ENCODE measurements around the gene OR2A14. TPM values are rescaled to one million over a fixed set of nuclear protein-coding genes. Genes with fewer than 3 reads are reported as not detected.

Gene OR2A14
- total and polyA plus RNA-seq, 2 donors (not counting 1 experiment from before 2014, with no cell fraction given): not detected

DNA sequence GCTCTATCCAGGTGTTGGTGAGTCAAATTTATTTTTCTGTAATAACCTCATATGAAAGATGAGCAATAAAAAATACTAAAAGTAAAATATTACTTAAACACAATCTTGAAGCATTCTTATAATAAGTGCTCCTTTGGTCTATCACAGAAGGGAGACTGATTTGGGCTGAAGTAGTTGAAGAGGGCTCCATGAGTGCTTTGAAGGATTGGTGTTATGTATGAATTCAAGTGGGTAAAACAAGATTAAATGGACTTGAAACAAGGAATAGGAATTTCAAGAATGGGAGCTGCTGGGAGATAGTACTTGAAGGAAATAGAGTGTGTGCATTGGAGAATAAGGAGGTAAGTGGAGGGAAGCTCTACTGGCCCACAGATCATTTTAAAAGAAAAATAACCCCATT, 20.9 kb upstream of the OR2A14 start:
- H3K27ac Mint-ChIP-seq: no peak overlapping the region
- no peak overlapping the region for H3K4me2 ChIP-seq (replicated peaks; ENCODE audit: low read depth, low read length, poor library complexity, severe bottlenecking)
- H3K4me1 Mint-ChIP-seq: no peaks in the 10 kb centered on the region
- H3K9me3 ChIP-seq (ENCODE audit: control extremely low read depth in 1 of 3, control insufficient read depth in 2 of 3, insufficient read depth in 1 of 3, low read length in 2 of 3): no peaks in the 10 kb centered on the region
- no peaks in the 10 kb centered on the region for H3K36me3 ChIP-seq (replicated peaks in 1 of 2; ENCODE audit: control extremely low read depth in 1 of 2, control insufficient read depth in 1 of 2, extremely low read depth in 1 of 2, insufficient read depth in 2 of 2, low read length in 1 of 2)
- H4K20me1 ChIP-seq (ENCODE audit: control insufficient read depth, insufficient read depth, low read length, poor library complexity, severe bottlenecking): no peaks in the 10 kb centered on the region
- no peak for ATAC-seq (ENCODE audit: low read depth)
- intact Hi-C loops (cut with micrococcal nuclease): no loop called here
- TF ChIP-seq, protein P1, sequence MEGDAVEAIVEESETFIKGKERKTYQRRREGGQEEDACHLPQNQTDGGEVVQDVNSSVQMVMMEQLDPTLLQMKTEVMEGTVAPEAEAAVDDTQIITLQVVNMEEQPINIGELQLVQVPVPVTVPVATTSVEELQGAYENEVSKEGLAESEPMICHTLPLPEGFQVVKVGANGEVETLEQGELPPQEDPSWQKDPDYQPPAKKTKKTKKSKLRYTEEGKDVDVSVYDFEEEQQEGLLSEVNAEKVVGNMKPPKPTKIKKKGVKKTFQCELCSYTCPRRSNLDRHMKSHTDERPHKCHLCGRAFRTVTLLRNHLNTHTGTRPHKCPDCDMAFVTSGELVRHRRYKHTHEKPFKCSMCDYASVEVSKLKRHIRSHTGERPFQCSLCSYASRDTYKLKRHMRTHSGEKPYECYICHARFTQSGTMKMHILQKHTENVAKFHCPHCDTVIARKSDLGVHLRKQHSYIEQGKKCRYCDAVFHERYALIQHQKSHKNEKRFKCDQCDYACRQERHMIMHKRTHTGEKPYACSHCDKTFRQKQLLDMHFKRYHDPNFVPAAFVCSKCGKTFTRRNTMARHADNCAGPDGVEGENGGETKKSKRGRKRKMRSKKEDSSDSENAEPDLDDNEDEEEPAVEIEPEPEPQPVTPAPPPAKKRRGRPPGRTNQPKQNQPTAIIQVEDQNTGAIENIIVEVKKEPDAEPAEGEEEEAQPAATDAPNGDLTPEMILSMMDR (IDR thresholded peaks at IDR 0.05): no peak
- no peak for TF ChIP-seq EZH2 (IDR thresholded peaks at IDR 0.05; ENCODE audit: borderline replicate concordance, insufficient read depth, low read depth, low read length, poor library complexity, severe bottlenecking)
- H3K79me2 ChIP-seq (ENCODE audit: control insufficient read depth, insufficient read depth, low read length): no peaks in the 10 kb centered on the region
- no peak overlapping the region for H3K4me3 Mint-ChIP-seq
- H3K27me3 ChIP-seq (replicated peaks in 1 of 4; ENCODE audit: control extremely low read depth in 1 of 4, control insufficient read depth in 3 of 4, insufficient read depth in 4 of 4, low read length in 3 of 4): peaks cover 0 to 4% (median 1%) of the 10 kb centered on the region in 4 experiments
- ChIA-PET CTCF (no interaction called here), POLR2A (no interaction called here)
- no peak overlapping the region for H2AFZ ChIP-seq (ENCODE audit: insufficient read depth, low read depth, low read length, poor library complexity, severe bottlenecking)
- H3K4me3 ChIP-seq (ENCODE audit: control extremely low read depth in 1 of 5, extremely low read depth in 1 of 5, insufficient read depth in 1 of 5, low read depth in 2 of 5, low read length in 4 of 5): no peak overlapping the region
- no peaks in the 10 kb centered on the region for H3K9me3 Mint-ChIP-seq (ENCODE audit: insufficient read depth)
- DNase-seq: no peak
- no peak overlapping the region for H3K27ac ChIP-seq (ENCODE audit: low read length in 2 of 2)
- no peak overlapping the region for H3K9ac ChIP-seq (ENCODE audit: low read length)
- H3K4me1 ChIP-seq (ENCODE audit: control insufficient read depth in 2 of 2, insufficient read depth in 2 of 2, low read length in 2 of 2): no peaks in the 10 kb centered on the region
- H3K27me3 Mint-ChIP-seq: peaks cover 15% of the 10 kb centered on the region

DNA sequence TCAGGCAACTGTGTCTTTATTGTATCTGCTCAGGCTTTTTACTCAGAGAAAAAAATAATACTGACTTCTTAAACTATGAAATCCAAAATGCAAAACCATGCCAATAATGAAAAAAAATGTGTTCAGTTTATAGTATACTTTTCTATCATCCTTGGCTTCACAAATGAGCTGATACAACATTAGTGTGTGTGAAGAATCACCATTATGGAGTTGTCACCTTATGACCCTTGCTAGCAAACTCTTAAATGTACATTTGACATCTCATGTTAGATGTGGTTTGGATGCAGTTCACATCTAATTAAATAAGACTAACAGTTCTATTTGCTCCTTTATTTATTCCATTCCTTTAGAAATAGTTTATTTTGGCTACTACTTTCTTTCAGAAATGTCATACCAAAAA, 17.8 kb upstream of the OR2A14 start:
- ATAC-seq (ENCODE audit: low read depth) (no peak), DNase-seq (no peak)
- no peak overlapping the region for H3K4me2 ChIP-seq (replicated peaks; ENCODE audit: low read depth, low read length, poor library complexity, severe bottlenecking)
- H3K4me3 ChIP-seq (ENCODE audit: control extremely low read depth in 1 of 5, extremely low read depth in 1 of 5, insufficient read depth in 1 of 5, low read depth in 2 of 5, low read length in 4 of 5): no peak overlapping the region
- ChIA-PET CTCF (no interaction called here), POLR2A (no interaction called here)
- H3K9me3 Mint-ChIP-seq (ENCODE audit: insufficient read depth): no peaks in the 10 kb centered on the region
- TF ChIP-seq, protein P1 (IDR thresholded peaks at IDR 0.05): no peak
- no peak overlapping the region for H2AFZ ChIP-seq (ENCODE audit: insufficient read depth, low read depth, low read length, poor library complexity, severe bottlenecking)
- no peaks in the 10 kb centered on the region for H3K36me3 ChIP-seq (replicated peaks in 1 of 2; ENCODE audit: control extremely low read depth in 1 of 2, control insufficient read depth in 1 of 2, extremely low read depth in 1 of 2, insufficient read depth in 2 of 2, low read length in 1 of 2)
- H3K27me3 Mint-ChIP-seq: peaks cover 12% of the 10 kb centered on the region
- no peaks in the 10 kb centered on the region for H3K4me1 ChIP-seq (ENCODE audit: control insufficient read depth in 2 of 2, insufficient read depth in 2 of 2, low read length in 2 of 2)
- H3K9ac ChIP-seq (ENCODE audit: low read length): no peak overlapping the region
- H3K27ac ChIP-seq (ENCODE audit: low read length in 2 of 2): no peak overlapping the region
- no peaks in the 10 kb centered on the region for H3K9me3 ChIP-seq (ENCODE audit: control extremely low read depth in 1 of 3, control insufficient read depth in 2 of 3, insufficient read depth in 1 of 3, low read length in 2 of 3)
- H3K4me3 Mint-ChIP-seq: no peak overlapping the region
- H4K20me1 ChIP-seq (ENCODE audit: control insufficient read depth, insufficient read depth, low read length, poor library complexity, severe bottlenecking): no peaks in the 10 kb centered on the region
- H3K27ac Mint-ChIP-seq: no peak overlapping the region
- peaks cover 0 to 3% (median 0%) of the 10 kb centered on the region in 4 experiments for H3K27me3 ChIP-seq (replicated peaks in 1 of 4; ENCODE audit: control extremely low read depth in 1 of 4, control insufficient read depth in 3 of 4, insufficient read depth in 4 of 4, low read length in 3 of 4)
- intact Hi-C loops (cut with micrococcal nuclease): no loop called here
- no peaks in the 10 kb centered on the region for H3K4me1 Mint-ChIP-seq
- H3K79me2 ChIP-seq (ENCODE audit: control insufficient read depth, insufficient read depth, low read length): no peaks in the 10 kb centered on the region
